GM19452 (cell line): ENCODE measurements around the gene VPS52.
"Not testable (repeated sequence)": the region's sequence is repeated elsewhere in the genome, so short reads cannot be mapped to it uniquely, and the experiment has no call there.

Experiments
- ATAC-seq: cut with Tn5 transposase; IDR thresholded peaks from one replicate; pipeline ENCODE4 v1.9.1; 2021; ENCODE audit not compliant: unreplicated experiment

Gene VPS52

DNA sequence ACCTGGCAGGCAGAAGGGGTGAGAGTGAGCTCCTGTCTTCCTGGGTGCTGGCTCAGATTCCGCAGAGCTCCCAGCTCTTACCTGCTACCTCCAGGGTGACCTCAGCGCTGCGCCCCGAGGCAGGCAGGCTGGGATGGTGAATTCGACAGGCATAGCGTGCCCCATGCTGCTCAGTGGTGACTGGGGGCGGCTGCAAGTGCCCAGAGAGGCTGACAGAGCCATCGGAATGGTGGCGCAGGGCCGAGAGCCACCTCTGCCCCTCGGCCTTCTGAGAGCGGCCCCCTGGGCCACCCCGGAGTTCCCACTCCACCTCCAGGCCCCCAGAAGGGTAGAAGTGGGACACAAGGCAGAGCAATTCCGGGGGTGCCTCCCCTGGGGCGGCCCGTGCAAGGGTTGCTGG is 32.5 kb upstream of the VPS52 start:
- no peak for ATAC-seq

DNA sequence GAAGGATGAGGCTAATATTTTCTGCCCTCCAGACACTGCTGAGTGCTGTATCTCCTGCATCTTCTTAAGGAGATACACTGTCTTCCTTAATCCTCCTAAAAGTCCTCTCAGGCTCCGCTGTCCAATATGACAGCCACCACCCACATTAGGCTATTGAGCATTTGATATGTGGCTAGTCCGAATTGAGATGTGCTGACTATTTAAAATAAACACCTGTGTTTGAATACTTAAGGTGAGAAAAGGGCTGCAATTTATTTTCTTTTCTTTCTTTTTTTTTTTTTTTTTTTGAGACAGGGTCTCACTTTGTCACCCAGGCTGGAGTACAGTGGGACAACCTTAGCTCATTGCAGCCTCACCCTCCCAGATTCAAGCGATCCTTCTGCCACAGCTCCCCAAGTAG is 30.2 kb upstream of the VPS52 start:
- no peak for ATAC-seq

DNA sequence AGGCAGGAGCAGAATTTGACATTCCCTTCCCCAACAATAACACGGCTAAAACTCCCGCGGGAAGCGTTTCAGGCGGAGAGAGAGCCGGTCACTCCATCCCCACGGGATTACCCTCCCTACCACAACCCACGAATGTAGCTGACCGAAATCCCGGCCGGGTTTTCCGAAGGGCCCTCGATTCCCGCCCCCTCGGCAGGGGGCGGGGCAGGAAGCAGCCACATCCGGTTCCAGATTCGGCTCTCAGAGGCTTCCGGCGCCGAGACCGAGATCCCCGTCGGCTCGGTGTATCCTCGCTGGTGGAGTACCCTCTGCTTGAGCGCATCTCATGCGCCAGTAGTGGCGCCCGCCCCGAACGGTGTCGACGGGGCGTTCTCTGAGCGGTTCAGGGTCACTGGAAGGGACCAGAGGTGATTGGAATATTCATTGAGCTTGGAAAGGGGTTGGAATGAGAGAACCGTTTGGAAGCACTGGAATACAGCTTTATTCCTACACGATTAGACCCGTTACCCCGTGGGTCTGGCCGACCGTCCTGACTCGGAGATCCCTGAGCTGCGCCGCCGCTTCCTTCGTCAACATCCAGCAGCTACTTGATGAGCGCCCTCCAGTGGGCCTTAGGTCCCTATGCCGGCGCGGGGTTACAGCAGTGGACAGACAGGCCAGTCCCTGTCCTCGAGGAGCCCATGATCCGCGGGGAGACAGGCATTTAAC is 27.7 kb upstream of the VPS52 start:
- ATAC-seq = peak; percentile 65

DNA sequence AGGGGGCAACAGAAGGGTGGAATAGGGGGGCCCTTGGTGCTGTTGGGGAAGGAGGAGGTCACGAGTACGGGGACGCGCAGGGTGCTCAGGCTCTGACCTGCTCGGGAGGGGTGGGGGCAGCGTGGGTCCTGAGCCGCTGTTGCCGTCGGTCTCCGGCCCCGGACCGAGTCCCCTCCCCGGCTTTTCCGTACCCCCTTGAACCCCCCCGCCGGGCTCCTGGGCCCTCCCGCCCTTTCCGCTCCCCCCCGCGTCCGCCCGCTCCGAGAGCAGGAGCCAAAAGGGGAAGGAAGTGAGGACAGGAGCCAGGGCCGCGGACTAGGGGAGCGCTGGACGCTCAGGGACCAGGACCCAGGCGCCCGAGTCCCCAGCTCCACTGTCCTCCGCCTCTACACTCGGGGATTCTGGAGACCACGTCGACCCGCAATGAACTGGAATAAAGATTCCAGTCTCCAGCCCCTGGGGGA is 27.1 kb upstream of the VPS52 start, which contains the start of gene RGL2:
Gene RGL2, minus strand, starts transcription at position 170 of the 464 bp plus-strand sequence. CDS start 332 bp downstream, outside the sequence.
- ATAC-seq = no peak

- no peak for ATAC-seq
Measured at GRCh38 chr6:33297956-33298772, 26.5 kb upstream of the VPS52 start.

DNA sequence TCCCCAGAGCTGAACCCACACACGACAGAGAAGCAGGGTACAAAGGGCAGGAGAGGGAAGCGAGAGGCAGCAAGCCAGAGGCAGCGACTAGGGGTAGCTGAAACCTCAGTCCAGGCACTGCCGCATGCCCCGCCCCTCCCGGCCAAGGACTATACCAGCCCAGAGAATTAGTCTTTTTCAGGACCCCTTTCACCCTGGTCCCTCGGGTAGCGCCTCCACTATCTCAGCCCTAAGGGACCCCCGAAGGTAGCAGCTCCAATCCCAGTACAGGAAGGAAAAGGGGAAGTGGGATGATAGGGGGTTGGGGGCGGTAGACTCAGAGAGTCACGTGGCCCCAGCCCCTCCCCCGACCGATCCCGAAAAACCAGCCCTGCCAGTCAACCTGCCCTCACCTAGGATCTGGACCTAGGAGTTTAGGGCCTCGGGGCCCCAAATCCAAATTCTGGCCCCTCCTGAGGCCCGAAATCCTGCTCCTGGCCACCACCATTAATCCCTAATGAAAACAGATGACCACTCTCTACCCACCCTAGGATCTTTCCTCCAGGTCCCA is 25.8 kb upstream of the VPS52 start:
- no peak for ATAC-seq

GRCh38 chr6:33296797-33297405 is 25.2 kb upstream of the VPS52 start:
- ATAC-seq = no peak

DNA sequence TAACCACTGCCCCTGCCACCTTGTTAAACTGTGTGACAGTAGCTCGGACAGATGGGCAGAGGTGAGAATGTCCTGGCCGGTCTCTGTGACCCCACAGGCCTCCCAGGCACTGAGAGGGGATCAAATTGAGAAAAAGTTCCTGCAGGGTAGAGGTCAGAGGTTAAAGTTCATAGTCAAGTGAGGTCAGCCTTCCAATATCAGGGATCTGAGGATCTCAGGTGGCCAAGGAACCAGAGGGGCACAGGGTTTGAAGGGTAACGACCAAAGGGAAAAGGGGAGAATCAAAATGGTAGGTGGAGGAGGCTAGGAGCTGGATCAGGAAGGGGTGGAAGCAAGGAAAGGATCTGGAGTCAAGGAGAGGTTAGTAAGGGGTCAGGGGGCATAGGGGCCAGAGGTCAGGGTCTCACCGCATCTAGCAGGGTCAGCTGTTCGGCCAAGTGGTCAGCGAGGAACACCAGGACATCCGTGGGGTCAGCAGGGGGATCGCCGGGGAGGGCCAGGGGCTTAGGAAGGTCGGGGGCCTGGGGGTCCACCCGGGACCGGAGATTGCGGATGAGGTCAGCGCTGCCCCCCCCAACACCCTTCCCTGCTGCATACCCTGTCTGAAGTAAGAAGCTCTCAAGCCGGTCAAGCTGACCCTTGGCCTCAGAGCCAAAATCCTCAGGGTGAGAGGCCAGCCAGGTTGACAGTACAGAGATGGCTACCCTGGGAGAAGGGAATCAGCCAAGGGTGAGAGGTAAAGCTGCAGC is 24.1 kb upstream of the VPS52 start:
- ATAC-seq = no peak

DNA sequence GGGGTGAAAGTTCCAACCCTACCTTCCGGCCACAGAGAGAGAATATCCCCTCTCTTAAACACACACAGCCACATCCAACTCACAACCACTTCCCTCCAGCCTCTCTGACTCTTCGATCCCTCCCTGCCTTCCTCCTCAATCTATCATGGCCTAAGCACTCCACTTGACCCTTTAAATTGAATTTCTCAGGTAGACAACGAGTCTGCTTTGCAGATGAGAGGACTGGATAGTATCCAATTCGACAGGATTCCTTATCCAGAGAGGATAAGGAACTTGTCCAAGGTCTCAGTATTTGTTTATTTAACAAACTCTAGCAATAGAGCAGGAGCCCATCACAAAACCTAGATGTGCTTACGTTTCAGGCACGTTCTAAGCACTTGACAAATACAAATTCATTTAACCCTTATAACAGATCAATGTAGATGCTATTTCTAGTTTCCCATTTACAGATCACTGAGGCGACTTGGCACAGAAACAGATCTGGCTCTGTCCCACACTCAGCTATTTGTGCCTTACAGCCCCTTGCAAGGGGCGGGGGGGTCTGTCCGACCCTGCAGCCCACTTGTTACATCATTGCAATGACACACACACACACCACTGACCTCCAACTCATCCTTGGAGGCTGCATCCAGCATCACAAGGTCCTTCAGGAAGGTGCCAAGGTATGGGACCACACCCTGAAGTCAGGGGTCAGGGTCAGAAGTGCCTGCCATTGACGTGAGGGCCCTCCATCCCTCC is 22.6 kb upstream of the VPS52 start:
- no peak for ATAC-seq

GRCh38 chr6:33292996-33293682 is 21.5 kb upstream of the VPS52 start:
- no peak for ATAC-seq

DNA sequence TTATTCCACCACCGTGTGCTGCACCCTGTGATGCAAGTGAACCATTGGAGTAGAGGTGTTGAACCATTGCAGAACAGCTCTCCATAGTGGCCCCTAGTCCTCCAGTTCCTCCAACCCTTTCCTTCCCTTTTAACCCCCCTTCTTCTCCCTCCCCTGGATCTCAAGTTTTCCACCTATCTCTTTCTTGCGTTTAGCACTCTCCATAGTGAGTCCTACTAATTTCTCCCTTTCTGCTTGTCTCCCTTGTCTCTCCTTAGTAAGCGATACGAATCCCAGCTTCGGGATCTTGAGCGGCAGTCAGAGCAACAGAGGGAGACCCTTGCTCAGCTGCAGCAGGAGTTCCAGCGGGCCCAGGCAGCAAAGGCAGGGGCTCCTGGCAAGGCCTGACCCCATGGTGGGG is 18.8 kb upstream of the VPS52 start:
- no peak for ATAC-seq

GRCh38 chr6:33289784-33290315 is 18.2 kb upstream of the VPS52 start:
- peak; percentile 12 for ATAC-seq

GRCh38 chr6:33288921-33289783 is 17.5 kb upstream of the VPS52 start, which contains the start of the genes PFDN6 and WDR46:
TSS of gene PFDN6 (plus strand) at chr6:33289601. CDS start at chr6:33289857, 256 bp downstream.
TSS of gene WDR46 (minus strand) at chr6:33289239. CDS start at chr6:33289170, 69 bp downstream.
- peak; percentile 87 for ATAC-seq

- ATAC-seq = no peak
Measured at GRCh38 chr6:33288141-33288920, 16.7 kb upstream of the VPS52 start.

DNA sequence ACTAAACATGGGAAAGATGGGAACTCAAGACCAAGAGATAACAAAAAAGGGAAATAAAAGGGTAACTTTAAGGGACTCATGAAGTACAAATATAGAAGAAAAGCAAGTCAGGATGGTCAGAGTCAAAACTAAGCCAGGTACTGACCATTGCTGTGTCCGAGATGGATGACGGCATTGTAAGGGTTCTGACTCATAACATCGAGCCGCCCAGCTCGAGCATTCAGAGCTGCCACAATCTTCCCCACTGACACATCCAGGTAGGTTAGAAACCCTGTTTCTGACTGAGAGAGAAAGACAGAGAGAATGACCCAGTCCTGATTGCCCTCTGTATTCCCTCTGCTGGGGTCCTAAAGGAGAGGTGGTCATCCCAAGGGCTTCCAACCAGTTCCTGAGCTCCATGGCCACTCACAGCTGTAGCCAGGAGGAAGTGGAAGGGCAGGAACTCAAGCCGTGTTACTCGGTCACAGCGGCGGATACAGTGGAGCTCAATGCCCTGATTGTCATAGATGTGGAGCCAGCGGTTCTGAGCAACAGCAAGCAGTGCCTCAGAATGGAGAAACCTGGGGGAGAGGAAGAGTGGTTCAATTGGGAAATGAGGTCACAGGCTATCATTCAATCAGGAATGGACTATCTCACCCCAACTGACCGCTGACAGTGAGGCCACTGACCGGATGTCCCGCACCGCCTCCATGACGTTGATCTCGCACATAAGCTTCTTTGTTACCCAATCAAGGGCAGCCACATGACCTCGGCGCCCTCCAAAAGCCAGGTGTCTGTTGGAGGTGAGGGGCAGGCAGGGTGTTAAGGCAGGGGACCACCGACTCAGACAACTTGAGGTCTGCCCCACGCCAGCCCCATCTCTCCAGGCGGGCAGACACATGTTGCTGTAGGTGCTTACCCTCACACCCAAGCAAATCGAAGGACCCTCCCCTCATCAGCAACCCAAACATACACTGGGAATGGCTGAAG is 15.6 kb upstream of the VPS52 start:
- ATAC-seq = no peak

GRCh38 chr6:33285214-33285613 is 13.5 kb upstream of the VPS52 start:
- ATAC-seq = not testable (repeated sequence)
